ENCODE data around the gene SREK1IP1. TPM values are rescaled to one million over a fixed set of nuclear protein-coding genes. Genes with fewer than 3 reads are reported as not detected.
A peak's percentile ranks its signal among the peaks of the same experiment; 100 is the strongest.
"Not testable (repeated sequence)": the region's sequence is repeated elsewhere in the genome, so short reads cannot be mapped to it uniquely, and the experiment has no call there.

Gene SREK1IP1
- total and polyA plus RNA-seq, 9 of the 15 experiments (the other 6 are each of a cell fraction or from before 2014, with no cell fraction given): 6.9 to 45.2 (median 21.7) TPM

- Histone ChIP-seq H3K36me3 (ENCODE audit: control insufficient read depth, insufficient read depth, low read length) (no peaks in the 10 kb centered on the region), H3K9me3 (replicated peaks; ENCODE audit: control insufficient read depth, insufficient read depth, low read depth, low read length) (0 out of 2 replicates have a peak, but pooled peaks cover 3% of the 10 kb centered on the region), H2AFZ (ENCODE audit: low read depth, low read length) (no peak overlapping the region), H3K27ac (ENCODE audit: extremely low read depth, low read depth, low read length) (no peak overlapping the region), H3K79me2 (ENCODE audit: control insufficient read depth, insufficient read depth, low read length) (no peaks in the 10 kb centered on the region), H3K4me3 (no peak overlapping the region), H3K4me2 (ENCODE audit: insufficient read depth, low read length) (no peak overlapping the region), H3K4me1 (replicated peaks in 1 of 2; ENCODE audit: control insufficient read depth in 2 of 2, insufficient read depth in 2 of 2, low read length in 2 of 2) (no peaks in the 10 kb centered on the region), H4K20me1 (replicated peaks; ENCODE audit: control insufficient read depth, insufficient read depth, low read length) (no peaks in the 10 kb centered on the region), H3K9ac (ENCODE audit: insufficient read depth in 1 of 2, low read depth in 2 of 2, low read length in 2 of 2) (no peak overlapping the region), H3K27me3 (ENCODE audit: control insufficient read depth in 2 of 2, insufficient read depth in 2 of 2, low read length in 2 of 2) (no peaks in the 10 kb centered on the region), H3K9me1 (ENCODE audit: control insufficient read depth, insufficient read depth, low read length) (no peaks in the 10 kb centered on the region)
- WGBS (ENCODE audit: insufficient coverage, low coverage, missing lambda C conversion rate): 0% methylated on average over 3 of the region's 4 CpGs
- CTCF ChIA-PET (ENCODE audit: low intra/inter-chr PET ratio): no interaction called here
- in situ Hi-C loops (cut with MboI): no loop called here
- no peak for DNase-seq (ENCODE audit: extremely low read depth in 1 of 4, low spot score in 3 of 4)
- POLR2A ChIA-PET: no interaction called here
- FAIRE-seq: no peak
- no peak for ATAC-seq
- intact Hi-C loops (cut with micrococcal nuclease): no loop called here
- TF ChIP-seq NUFIP1 (IDR thresholded peaks at IDR 0.05; ENCODE audit: partially characterized antibody) (no peak), FOXP1 (CRISPR knock-in tag; IDR thresholded peaks at IDR 0.05) (no peak), ETV6 (IDR thresholded peaks at IDR 0.05; ENCODE audit: borderline replicate concordance in 1 of 2, low read depth in 2 of 2, low read length in 1 of 2) (no peak), ETV6 (CRISPR knock-in tag; IDR thresholded peaks at IDR 0.05; ENCODE audit: borderline replicate concordance) (no peak), FOXM1 (IDR thresholded peaks at IDR 0.05; ENCODE audit: low read depth) (no peak), FOXM1 (CRISPR knock-in tag; IDR thresholded peaks at IDR 0.05; ENCODE audit: low read depth) (no peak), ZNF589 (CRISPR knock-in tag; IDR thresholded peaks at IDR 0.05; ENCODE audit: low read depth) (no peak), HNRNPUL1 (IDR thresholded peaks at IDR 0.05; ENCODE audit: low read length) (no peak)
- BruUV-seq (replicated peaks): no TSS peak
These were observed 67.7 kb downstream of the SREK1IP1 start for GRCh38 chr5:64700765-64701164.

- H3K4me1 ChIP-seq (replicated peaks in 1 of 2; ENCODE audit: control insufficient read depth in 2 of 2, insufficient read depth in 2 of 2, low read length in 2 of 2); H3K9me3 ChIP-seq (replicated peaks; ENCODE audit: control insufficient read depth, insufficient read depth, low read depth, low read length); BruUV-seq (replicated peaks); H3K79me2 ChIP-seq (ENCODE audit: control insufficient read depth, insufficient read depth, low read length); H3K36me3 ChIP-seq (ENCODE audit: control insufficient read depth, insufficient read depth, low read length); intact Hi-C loops (cut with micrococcal nuclease); in situ Hi-C loops (cut with MboI); DNase-seq (ENCODE audit: extremely low read depth in 1 of 4, low spot score in 3 of 4); H2AFZ ChIP-seq (ENCODE audit: low read depth, low read length); ATAC-seq; H4K20me1 ChIP-seq (replicated peaks; ENCODE audit: control insufficient read depth, insufficient read depth, low read length); CTCF ChIA-PET (ENCODE audit: low intra/inter-chr PET ratio); H3K4me3 ChIP-seq; H3K9ac ChIP-seq (ENCODE audit: insufficient read depth in 1 of 2, low read depth in 2 of 2, low read length in 2 of 2); H3K9me1 ChIP-seq (ENCODE audit: control insufficient read depth, insufficient read depth, low read length); POLR2A ChIA-PET; H3K27ac ChIP-seq (ENCODE audit: extremely low read depth, low read depth, low read length); H3K4me2 ChIP-seq (ENCODE audit: insufficient read depth, low read length); H3K27me3 ChIP-seq (ENCODE audit: control insufficient read depth in 2 of 2, insufficient read depth in 2 of 2, low read length in 2 of 2); FAIRE-seq: not testable (repeated sequence)
- WGBS (ENCODE audit: insufficient coverage, low coverage, missing lambda C conversion rate): 3% methylated on average over 7 of the region's 7 CpGs
- TF ChIP-seq CBX5 (IDR thresholded peaks at IDR 0.05; ENCODE audit: borderline replicate concordance, low read depth): 0 out of 2 replicates have a peak, but pooled peaks have one; percentile 30
These were observed 72.1 kb downstream of the SREK1IP1 start for GRCh38 chr5:64696414-64696813.
